22Rv1 (cell line): ENCODE data around the gene PRMT7.

Experiments
- ZFX ChIP-seq: fragments of 450-650 bp; IDR thresholded peaks from 2 replicates; pipeline ENCODE4 v1.6.1; 2017; ENCODE audit warnings: antibody characterized with exemption, borderline replicate concordance
- TF ChIP-seq, protein P1 (sequence below): fragments of 450-650 bp; IDR thresholded peaks from 2 replicates; pipeline ENCODE4 v1.5.1; 2017; ENCODE audit warnings: mild to moderate bottlenecking

DNA sequence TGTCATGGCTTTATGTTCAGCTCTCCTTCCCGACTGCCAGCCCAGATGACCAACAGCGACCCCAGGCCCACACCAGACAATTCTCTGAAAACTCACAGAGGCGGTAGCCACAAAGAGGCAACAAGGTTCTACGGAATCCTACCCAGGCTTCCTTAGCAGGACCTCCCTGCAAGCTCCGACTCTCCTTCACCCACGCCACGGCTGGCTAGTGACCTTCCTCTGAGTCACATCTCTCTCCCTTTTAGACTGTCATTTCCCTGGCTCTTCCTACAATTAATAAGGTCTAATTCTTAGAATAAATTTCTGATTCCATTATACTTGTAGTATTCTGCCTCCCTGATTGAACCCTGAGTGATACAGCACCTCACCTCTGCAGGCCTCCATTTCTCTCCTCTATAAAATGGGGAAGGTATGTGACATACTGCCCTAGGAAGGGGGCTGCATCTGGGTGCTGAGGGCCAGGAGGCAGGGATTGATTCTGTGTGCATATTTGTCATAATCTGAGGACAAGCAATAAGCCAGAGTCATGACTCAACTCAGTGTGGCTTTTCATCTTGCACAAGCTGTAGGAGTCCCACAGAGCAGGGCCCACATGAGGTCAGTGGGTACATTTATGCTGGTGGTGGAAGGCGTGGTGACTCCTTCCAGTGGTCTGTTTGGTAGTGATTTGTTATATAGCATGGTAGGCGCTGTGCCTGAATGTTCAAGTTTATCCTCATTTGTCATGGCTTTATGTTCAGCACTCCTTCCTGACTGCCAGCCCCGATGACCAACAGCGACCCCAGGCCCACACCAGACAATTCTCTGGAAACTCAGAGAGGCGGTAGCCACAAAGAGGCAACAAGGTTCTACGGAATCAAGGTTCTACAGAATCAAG is 91.3 kb downstream of the PRMT7 start:
- TF ChIP-seq, protein P1, sequence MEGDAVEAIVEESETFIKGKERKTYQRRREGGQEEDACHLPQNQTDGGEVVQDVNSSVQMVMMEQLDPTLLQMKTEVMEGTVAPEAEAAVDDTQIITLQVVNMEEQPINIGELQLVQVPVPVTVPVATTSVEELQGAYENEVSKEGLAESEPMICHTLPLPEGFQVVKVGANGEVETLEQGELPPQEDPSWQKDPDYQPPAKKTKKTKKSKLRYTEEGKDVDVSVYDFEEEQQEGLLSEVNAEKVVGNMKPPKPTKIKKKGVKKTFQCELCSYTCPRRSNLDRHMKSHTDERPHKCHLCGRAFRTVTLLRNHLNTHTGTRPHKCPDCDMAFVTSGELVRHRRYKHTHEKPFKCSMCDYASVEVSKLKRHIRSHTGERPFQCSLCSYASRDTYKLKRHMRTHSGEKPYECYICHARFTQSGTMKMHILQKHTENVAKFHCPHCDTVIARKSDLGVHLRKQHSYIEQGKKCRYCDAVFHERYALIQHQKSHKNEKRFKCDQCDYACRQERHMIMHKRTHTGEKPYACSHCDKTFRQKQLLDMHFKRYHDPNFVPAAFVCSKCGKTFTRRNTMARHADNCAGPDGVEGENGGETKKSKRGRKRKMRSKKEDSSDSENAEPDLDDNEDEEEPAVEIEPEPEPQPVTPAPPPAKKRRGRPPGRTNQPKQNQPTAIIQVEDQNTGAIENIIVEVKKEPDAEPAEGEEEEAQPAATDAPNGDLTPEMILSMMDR = no peak
- no peak for TF ChIP-seq ZFX
